ENCODE data around the gene RIMBP2.

Gene RIMBP2

GRCh38 chr12:130372936-130373335, 343.2 kb downstream of the RIMBP2 start:
- no peak for TF ChIP-seq CTCF (IDR thresholded peaks at IDR 0.05; ENCODE audit: low read depth, low read length, missing control alignments)

GRCh38 chr12:130371296-130371695, 344.8 kb downstream of the RIMBP2 start:
- no peak for TF ChIP-seq CTCF (IDR thresholded peaks at IDR 0.05; ENCODE audit: low read depth, low read length, missing control alignments)
- H3K4me3 ChIP-seq (replicated peaks; ENCODE audit: low read depth, low read length) = no peak overlapping the region
- no peak for DNase-seq (ENCODE audit: extremely low read depth, low read depth)

More at GRCh38 chr12:130372936-130373335, 343.2 kb downstream of the RIMBP2 start:
- DNase-seq (ENCODE audit: extremely low read depth, low read depth) = no peak
- no peak overlapping the region for H3K4me3 ChIP-seq (replicated peaks; ENCODE audit: low read depth, low read length)

GRCh38 chr12:130369816-130370215, 346.3 kb downstream of the RIMBP2 start:
- TF ChIP-seq CTCF (IDR thresholded peaks at IDR 0.05; ENCODE audit: low read depth, low read length, missing control alignments) = no peak
- no peak overlapping the region for H3K4me3 ChIP-seq (replicated peaks; ENCODE audit: low read depth, low read length)
- DNase-seq (ENCODE audit: extremely low read depth, low read depth) = no peak

GRCh38 chr12:130367523-130367922, 348.6 kb downstream of the RIMBP2 start:
- DNase-seq (ENCODE audit: extremely low read depth, low read depth) = no peak
- TF ChIP-seq CTCF (IDR thresholded peaks at IDR 0.05; ENCODE audit: low read depth, low read length, missing control alignments) = no peak
- no peak overlapping the region for H3K4me3 ChIP-seq (replicated peaks; ENCODE audit: low read depth, low read length)

GRCh38 chr12:130367003-130367402, 349.1 kb downstream of the RIMBP2 start:
- no peak for DNase-seq (ENCODE audit: extremely low read depth, low read depth)
- no peak for TF ChIP-seq CTCF (IDR thresholded peaks at IDR 0.05; ENCODE audit: low read depth, low read length, missing control alignments)
- H3K4me3 ChIP-seq (replicated peaks; ENCODE audit: low read depth, low read length) = no peak overlapping the region

GRCh38 chr12:130366159-130366558, 349.9 kb downstream of the RIMBP2 start:
- no peak overlapping the region for H3K4me3 ChIP-seq (replicated peaks; ENCODE audit: low read depth, low read length)
- DNase-seq (ENCODE audit: extremely low read depth, low read depth) = no peak
- TF ChIP-seq CTCF (IDR thresholded peaks at IDR 0.05; ENCODE audit: low read depth, low read length, missing control alignments) = no peak

- H3K4me3 ChIP-seq (replicated peaks; ENCODE audit: low read depth, low read length) = no peak overlapping the region
- no peak for TF ChIP-seq CTCF (IDR thresholded peaks at IDR 0.05; ENCODE audit: low read depth, low read length, missing control alignments)
- no peak for DNase-seq (ENCODE audit: extremely low read depth, low read depth)
Measured at GRCh38 chr12:130364578-130364977, 351.5 kb downstream of the RIMBP2 start.

Data from HFF-Myc (cell line).